GM19025 (cell line): ENCODE measurements around the gene PTPRH.

Experiments used
- ATAC-seq: cut with Tn5 transposase; IDR thresholded peaks from one replicate; pipeline ENCODE4 v1.9.1; 2021; ENCODE audit warnings: mild to moderate bottlenecking, low read depth, moderate library complexity; ENCODE audit not compliant: unreplicated experiment

Gene PTPRH

GRCh38 chr19:55246462-55247451, 37.5 kb upstream of the PTPRH start:
- ATAC-seq: no peak

GRCh38 chr19:55245236-55245904, 36.1 kb upstream of the PTPRH start:
- no peak for ATAC-seq

- ATAC-seq: no peak
Observed at GRCh38 chr19:55244004-55244680, 34.8 kb upstream of the PTPRH start.

- no peak for ATAC-seq
Observed at GRCh38 chr19:55242517-55242916, 33.2 kb upstream of the PTPRH start.

GRCh38 chr19:55241935-55242464, 32.7 kb upstream of the PTPRH start:
- no peak for ATAC-seq

- no peak for ATAC-seq
Observed at GRCh38 chr19:55241143-55241934, 32.0 kb upstream of the PTPRH start.

- no peak for ATAC-seq
Observed at GRCh38 chr19:55240713-55241020, 31.4 kb upstream of the PTPRH start.

- ATAC-seq: no peak
Observed at GRCh38 chr19:55239004-55239403, 29.7 kb upstream of the PTPRH start.

GRCh38 chr19:55238030-55238429, 28.7 kb upstream of the PTPRH start:
- no peak for ATAC-seq

- ATAC-seq: no peak
Observed at GRCh38 chr19:55232986-55233385, 23.7 kb upstream of the PTPRH start.

- ATAC-seq: no peak
Observed at GRCh38 chr19:55232286-55232602, 22.9 kb upstream of the PTPRH start.

GRCh38 chr19:55231391-55232285, 22.3 kb upstream of the PTPRH start:
- ATAC-seq: no peak

- ATAC-seq: no peak
Observed at GRCh38 chr19:55230780-55231179, 21.5 kb upstream of the PTPRH start.

GRCh38 chr19:55230329-55230728, 21.0 kb upstream of the PTPRH start:
- no peak for ATAC-seq

- no peak for ATAC-seq
Observed at GRCh38 chr19:55229789-55230182, 20.5 kb upstream of the PTPRH start.

GRCh38 chr19:55229145-55229788, 20.0 kb upstream of the PTPRH start:
- no peak for ATAC-seq

GRCh38 chr19:55228403-55229031, 19.2 kb upstream of the PTPRH start, which contains the start of gene TMEM86B:
TSS of gene TMEM86B (minus strand) at chr19:55228763. CDS start at chr19:55228741, 22 bp downstream.
- ATAC-seq: no peak

GRCh38 chr19:55228015-55228391, 18.7 kb upstream of the PTPRH start:
- ATAC-seq: no peak
